Calu3 (cell line): ENCODE data around the gene VPS54. TPM values are rescaled to one million over a fixed set of nuclear protein-coding genes. Genes with fewer than 3 reads are reported as not detected.

Experiments used
- BruUV-seq: library from RNA; stranded (reverse); fragments of 400-500 nt; replicated peaks from 2 replicates; lab custom pipeline; 2021; lab: Mats Ljungman, UMichigan
- CTCF ChIA-PET: fragments of 300-600 bp; sonication (Branson Sonifier 250); formaldehyde crosslinking; loops from one replicate; lab custom pipeline; 2022; ENCODE audit warnings: antibody characterized with exemption; lab: Charles Lee
- DNase-seq: peaks from one replicate; pipeline ENCODE4 v3.0.0; 2022
- H3K27ac Mint-ChIP-seq: one replicate; pipeline ENCODE4 v1.8.0; 2022; ENCODE audit warnings: mixed read lengths; ENCODE audit not compliant: unreplicated experiment
- H3K27me3 Mint-ChIP-seq: one replicate; pipeline ENCODE4 v1.8.0; 2022; ENCODE audit warnings: mixed read lengths; ENCODE audit not compliant: unreplicated experiment
- H3K36me3 Mint-ChIP-seq: one replicate; pipeline ENCODE4 v1.8.0; 2022; ENCODE audit warnings: mild to moderate bottlenecking, moderate library complexity, mixed read lengths; ENCODE audit not compliant: insufficient read depth, unreplicated experiment
- H3K4me1 Mint-ChIP-seq: one replicate; pipeline ENCODE4 v1.8.0; 2022; ENCODE audit warnings: mild to moderate bottlenecking, low read depth, mixed read lengths; ENCODE audit not compliant: unreplicated experiment
- H3K4me3 Mint-ChIP-seq: one replicate; pipeline ENCODE4 v1.8.0; 2022; ENCODE audit warnings: mild to moderate bottlenecking, low read depth, moderate library complexity, mixed read lengths; ENCODE audit not compliant: unreplicated experiment
- H3K9me3 Mint-ChIP-seq: one replicate; pipeline ENCODE4 v1.8.0; 2022; ENCODE audit warnings: low read depth, mixed read lengths; ENCODE audit not compliant: unreplicated experiment
- intact Hi-C: fragments of 100-400 bp; cut with micrococcal nuclease; formaldehyde crosslinking; loops from one replicate; pipeline ENCODE4 v1.10.0; 2022; ENCODE audit not compliant: unreplicated experiment
- total RNA-seq: library from RNA; stranded (reverse); gene quantifications from 2 replicates; pipeline ENCODE4 v1.2.3, GENCODE V29; 2022
- TF ChIP-seq, protein P1 (sequence below): fragments of 200-600 bp; IDR thresholded peaks from one replicate; pipeline ENCODE4 v1.8.0; 2022; ENCODE audit warnings: antibody characterized with exemption; ENCODE audit not compliant: unreplicated experiment

The VPS54 gene
- total RNA-seq, 1 experiment from 2014 or later: 11.7 TPM

DNA sequence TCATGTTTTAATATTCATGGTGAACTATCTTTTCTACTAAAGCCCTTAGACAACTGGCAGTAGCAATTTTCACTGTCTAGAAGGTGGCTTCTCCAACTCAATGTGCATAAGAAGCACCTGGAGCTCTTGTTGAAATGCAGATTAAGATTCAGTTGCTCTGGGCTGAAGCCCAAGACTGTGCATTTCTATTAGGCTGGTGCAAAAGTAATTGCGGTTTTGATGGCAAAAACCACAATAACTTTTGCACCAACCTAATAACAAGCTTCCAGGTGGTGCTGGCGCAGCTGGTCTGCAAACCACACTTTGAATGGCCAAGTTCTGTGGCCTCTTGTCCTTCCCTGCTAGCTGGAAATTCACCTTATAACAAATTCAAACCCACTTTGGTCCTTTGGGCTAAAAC lies 26.7 kb upstream of the VPS54 start:
- Mint-ChIP-seq H3K36me3 (no peaks in the 10 kb centered on the region), H3K27me3 (no peaks in the 10 kb centered on the region), H3K9me3 (no peaks in the 10 kb centered on the region), H3K27ac (no peak overlapping the region), H3K4me1 (peaks cover 8% of the 10 kb centered on the region), H3K4me3 (no peak overlapping the region)
- TF ChIP-seq, protein P1, sequence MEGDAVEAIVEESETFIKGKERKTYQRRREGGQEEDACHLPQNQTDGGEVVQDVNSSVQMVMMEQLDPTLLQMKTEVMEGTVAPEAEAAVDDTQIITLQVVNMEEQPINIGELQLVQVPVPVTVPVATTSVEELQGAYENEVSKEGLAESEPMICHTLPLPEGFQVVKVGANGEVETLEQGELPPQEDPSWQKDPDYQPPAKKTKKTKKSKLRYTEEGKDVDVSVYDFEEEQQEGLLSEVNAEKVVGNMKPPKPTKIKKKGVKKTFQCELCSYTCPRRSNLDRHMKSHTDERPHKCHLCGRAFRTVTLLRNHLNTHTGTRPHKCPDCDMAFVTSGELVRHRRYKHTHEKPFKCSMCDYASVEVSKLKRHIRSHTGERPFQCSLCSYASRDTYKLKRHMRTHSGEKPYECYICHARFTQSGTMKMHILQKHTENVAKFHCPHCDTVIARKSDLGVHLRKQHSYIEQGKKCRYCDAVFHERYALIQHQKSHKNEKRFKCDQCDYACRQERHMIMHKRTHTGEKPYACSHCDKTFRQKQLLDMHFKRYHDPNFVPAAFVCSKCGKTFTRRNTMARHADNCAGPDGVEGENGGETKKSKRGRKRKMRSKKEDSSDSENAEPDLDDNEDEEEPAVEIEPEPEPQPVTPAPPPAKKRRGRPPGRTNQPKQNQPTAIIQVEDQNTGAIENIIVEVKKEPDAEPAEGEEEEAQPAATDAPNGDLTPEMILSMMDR: no peak
- DNase-seq: no peak
- intact Hi-C loops: loop anchor here (5.0 kb wide), 2 partner anchors 96 to 441 kb away; partner anchors contain the start of gene PELI1
- CTCF ChIA-PET: no interaction called here
- BruUV-seq: no TSS peak

DNA sequence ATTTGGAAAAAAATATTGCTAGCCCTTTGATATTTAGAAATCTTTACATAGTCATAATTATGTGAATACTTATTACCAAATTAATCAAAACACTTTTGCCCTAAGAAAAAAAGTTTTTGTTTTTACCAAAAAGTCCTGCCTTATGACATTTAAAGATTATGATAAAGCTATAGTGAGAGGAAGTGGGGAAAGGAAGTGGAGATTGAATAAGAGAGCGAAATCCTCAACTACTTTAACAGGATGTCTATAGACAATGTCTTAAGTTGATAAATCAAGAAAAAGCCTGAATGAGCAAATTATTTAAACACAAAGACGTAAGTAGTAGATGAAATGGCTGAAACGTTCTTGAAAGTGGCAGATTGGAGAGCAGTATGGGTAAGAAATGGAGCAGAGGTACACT lies 20.9 kb upstream of the VPS54 start:
- TF ChIP-seq, protein P1: no peak
- DNase-seq: no peak
- H3K4me1 Mint-ChIP-seq: no peaks in the 10 kb centered on the region
- no TSS peak for BruUV-seq
- H3K36me3 Mint-ChIP-seq: no peaks in the 10 kb centered on the region
- no peaks in the 10 kb centered on the region for H3K27me3 Mint-ChIP-seq
- H3K4me3 Mint-ChIP-seq: no peak overlapping the region
- intact Hi-C loops: no loop called here
- H3K9me3 Mint-ChIP-seq: no peaks in the 10 kb centered on the region
- CTCF ChIA-PET: no interaction called here
- H3K27ac Mint-ChIP-seq: no peak overlapping the region

DNA sequence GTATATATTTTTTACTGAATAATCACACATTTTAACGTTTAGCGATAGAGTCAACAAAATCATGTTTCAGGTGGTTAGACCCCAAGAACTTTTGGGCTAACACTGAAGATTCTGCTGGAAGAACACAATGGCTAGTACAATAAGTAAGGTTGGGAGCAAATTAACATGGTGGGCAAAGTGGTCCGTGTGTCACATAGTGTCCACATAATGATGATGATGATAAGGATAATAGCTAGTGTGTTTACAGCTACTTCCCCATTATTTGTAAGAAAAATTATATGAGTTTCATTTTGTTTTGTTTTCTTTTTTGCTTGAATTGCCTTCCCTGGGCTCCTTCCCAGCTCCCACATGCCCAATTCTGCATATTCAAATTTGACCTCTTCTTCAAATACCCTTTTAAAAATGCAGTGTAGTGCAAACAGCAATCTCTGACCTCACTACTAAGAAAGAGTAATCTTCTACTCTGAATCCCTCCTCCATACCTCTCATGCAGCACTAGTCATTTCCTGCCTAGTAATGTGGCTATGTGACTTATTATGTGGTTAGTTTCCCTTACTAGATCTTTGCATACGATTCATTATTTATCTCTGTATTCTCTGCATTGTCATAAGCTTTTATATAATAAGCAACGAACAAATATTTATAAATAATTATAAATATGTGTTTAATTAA lies 16.9 kb upstream of the VPS54 start:
- intact Hi-C loops: no loop called here
- Mint-ChIP-seq H3K4me3 (no peak overlapping the region), H3K9me3 (peaks cover 2% of the 10 kb centered on the region), H3K27ac (no peak overlapping the region), H3K27me3 (no peaks in the 10 kb centered on the region), H3K36me3 (no peaks in the 10 kb centered on the region), H3K4me1 (no peaks in the 10 kb centered on the region)
- DNase-seq: no peak
- TF ChIP-seq, protein P1: no peak
- no TSS peak for BruUV-seq
- CTCF ChIA-PET: interaction anchor here (0.6 kb wide), 1 partner anchor 13 kb away, joined by 3 read pairs; no protein-coding TSS in a partner anchor

DNA sequence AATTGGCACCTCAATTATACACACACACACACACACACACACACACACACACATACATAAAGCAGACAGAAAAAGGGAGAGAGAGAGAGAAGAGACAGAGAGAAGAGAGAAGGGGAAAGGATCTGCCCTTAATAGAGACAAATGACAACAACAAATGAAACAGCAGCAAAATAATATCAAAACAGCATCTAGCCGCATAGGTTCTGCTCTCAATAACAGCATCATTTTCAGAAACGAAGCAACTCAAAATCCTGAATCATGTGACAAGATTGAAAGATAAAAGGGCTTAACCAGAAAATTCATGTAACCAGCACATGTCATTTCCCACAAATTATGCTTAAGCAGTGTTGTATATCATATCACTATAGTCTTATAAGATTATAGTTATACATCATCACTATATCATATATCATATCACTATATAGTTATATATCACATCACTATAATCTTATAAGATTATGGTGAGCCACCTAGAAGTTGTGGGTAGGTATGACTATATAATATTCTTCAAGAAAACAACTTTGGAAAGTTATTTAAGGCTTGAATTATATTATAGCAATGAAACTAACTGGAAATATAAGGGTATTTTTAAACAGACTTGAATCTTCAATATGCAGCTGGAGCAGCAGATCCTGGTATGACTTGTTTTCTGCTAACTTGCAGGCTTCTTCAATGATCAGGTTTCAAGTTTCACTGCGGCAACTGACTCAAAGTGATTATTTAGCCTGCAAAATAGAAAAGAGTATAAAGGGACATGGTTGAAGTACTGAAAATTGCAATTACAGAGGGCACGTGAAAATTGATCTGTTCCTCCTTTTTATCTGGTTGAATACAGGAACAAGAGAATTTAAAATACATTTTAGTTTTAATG lies 16.1 kb upstream of the VPS54 start:
- CTCF ChIA-PET: no interaction called here
- no peak overlapping the region for H3K27ac Mint-ChIP-seq
- H3K36me3 Mint-ChIP-seq: no peaks in the 10 kb centered on the region
- H3K27me3 Mint-ChIP-seq: peaks cover 1% of the 10 kb centered on the region
- no peak for DNase-seq
- H3K4me3 Mint-ChIP-seq: no peak overlapping the region
- BruUV-seq: no TSS peak
- TF ChIP-seq, protein P1: no peak
- intact Hi-C loops: no loop called here
- H3K4me1 Mint-ChIP-seq: no peaks in the 10 kb centered on the region
- peaks cover 2% of the 10 kb centered on the region for H3K9me3 Mint-ChIP-seq
